ENCODE measurements around the gene PRTN3. TPM values are rescaled to one million over a fixed set of nuclear protein-coding genes. Genes with fewer than 3 reads are reported as not detected.
"Not testable (repeated sequence)": the region's sequence is repeated elsewhere in the genome, so short reads cannot be mapped to it uniquely, and the experiment has no call there.

PRTN3 gene
- total RNA-seq, 1 experiment from 2014 or later = not detected

GRCh38 chr19:887599-887998, 46.8 kb downstream of the PRTN3 start:
- DNase-seq (ENCODE audit: unreplicated experiment) = no peak
- Mint-ChIP-seq H3K36me3 (ENCODE audit: insufficient read depth, unreplicated experiment) (peaks cover 44% of the 10 kb centered on the region), H3K27me3 (ENCODE audit: insufficient read depth, unreplicated experiment) (no peaks in the 10 kb centered on the region), H3K4me3 (ENCODE audit: unreplicated experiment) (no peak overlapping the region), H3K4me1 (ENCODE audit: insufficient read depth, unreplicated experiment) (peaks cover 9% of the 10 kb centered on the region), H3K9me3 (ENCODE audit: unreplicated experiment) (no peaks in the 10 kb centered on the region), H3K27ac (ENCODE audit: low read depth, unreplicated experiment) (no peak overlapping the region)
- POLR2A ChIA-PET = no interaction called here
- CTCF ChIA-PET = no interaction called here
- BruUV-seq (replicated peaks) = no TSS peak
- no peak for TF ChIP-seq CTCF (IDR thresholded peaks at IDR 0.05; ENCODE audit: unreplicated experiment)
- intact Hi-C loops (cut with micrococcal nuclease) = no loop called here

- Mint-ChIP-seq H3K27ac (ENCODE audit: low read depth, unreplicated experiment) (no peak overlapping the region), H3K4me3 (ENCODE audit: unreplicated experiment) (no peak overlapping the region), H3K9me3 (ENCODE audit: unreplicated experiment) (no peaks in the 10 kb centered on the region), H3K36me3 (ENCODE audit: insufficient read depth, unreplicated experiment) (peaks cover 45% of the 10 kb centered on the region), H3K27me3 (ENCODE audit: insufficient read depth, unreplicated experiment) (no peaks in the 10 kb centered on the region), H3K4me1 (ENCODE audit: insufficient read depth, unreplicated experiment) (peaks cover 10% of the 10 kb centered on the region)
- DNase-seq (ENCODE audit: unreplicated experiment) = no peak
- TSS peak; percentile 29 for BruUV-seq (replicated peaks)
- ChIA-PET CTCF (no interaction called here), POLR2A (no interaction called here)
- intact Hi-C loops (cut with micrococcal nuclease) = no loop called here
- TF ChIP-seq CTCF (IDR thresholded peaks at IDR 0.05; ENCODE audit: unreplicated experiment) = no peak
Observed at GRCh38 chr19:888581-889385, 48.0 kb downstream of the PRTN3 start.

GRCh38 chr19:889662-890295, 49.0 kb downstream of the PRTN3 start:
- BruUV-seq (replicated peaks) = no TSS peak
- H3K36me3 Mint-ChIP-seq (ENCODE audit: insufficient read depth, unreplicated experiment) = peaks cover 35% of the 10 kb centered on the region
- TF ChIP-seq CTCF (IDR thresholded peaks at IDR 0.05; ENCODE audit: unreplicated experiment) = no peak
- peaks cover 7% of the 10 kb centered on the region for H3K4me1 Mint-ChIP-seq (ENCODE audit: insufficient read depth, unreplicated experiment)
- no peak overlapping the region for H3K4me3 Mint-ChIP-seq (ENCODE audit: unreplicated experiment)
- H3K9me3 Mint-ChIP-seq (ENCODE audit: unreplicated experiment) = no peaks in the 10 kb centered on the region
- no peaks in the 10 kb centered on the region for H3K27me3 Mint-ChIP-seq (ENCODE audit: insufficient read depth, unreplicated experiment)
- ChIA-PET CTCF (no interaction called here), POLR2A (no interaction called here)
- intact Hi-C loops (cut with micrococcal nuclease) = no loop called here
- no peak overlapping the region for H3K27ac Mint-ChIP-seq (ENCODE audit: low read depth, unreplicated experiment)
- no peak for DNase-seq (ENCODE audit: unreplicated experiment)

- no peak for TF ChIP-seq CTCF (IDR thresholded peaks at IDR 0.05; ENCODE audit: unreplicated experiment)
- ChIA-PET CTCF (no interaction called here), POLR2A (interaction anchor here (0.6 to 0.8 kb wide), 2 partner anchors 17 to 291 kb away, joined by 3 read pairs; no protein-coding TSS in a partner anchor)
- BruUV-seq (replicated peaks) = no TSS peak
- H3K27me3 Mint-ChIP-seq (ENCODE audit: insufficient read depth, unreplicated experiment) = no peaks in the 10 kb centered on the region
- H3K9me3 Mint-ChIP-seq (ENCODE audit: unreplicated experiment) = no peaks in the 10 kb centered on the region
- peak overlapping the region; percentile 82 for H3K4me3 Mint-ChIP-seq (ENCODE audit: unreplicated experiment)
- H3K36me3 Mint-ChIP-seq (ENCODE audit: insufficient read depth, unreplicated experiment) = peaks cover 27% of the 10 kb centered on the region
- no peak for DNase-seq (ENCODE audit: unreplicated experiment)
- H3K27ac Mint-ChIP-seq (ENCODE audit: low read depth, unreplicated experiment) = no peak overlapping the region
- intact Hi-C loops (cut with micrococcal nuclease) = no loop called here
- peaks cover 7% of the 10 kb centered on the region for H3K4me1 Mint-ChIP-seq (ENCODE audit: insufficient read depth, unreplicated experiment)
Observed at GRCh38 chr19:890831-891230, 50.0 kb downstream of the PRTN3 start.

GRCh38 chr19:891421-892200, 50.8 kb downstream of the PRTN3 start:
- H3K27ac Mint-ChIP-seq (ENCODE audit: low read depth, unreplicated experiment) = not testable (repeated sequence)

More at GRCh38 chr19:891421-892200, 50.8 kb downstream of the PRTN3 start:
- H3K4me1 Mint-ChIP-seq (ENCODE audit: insufficient read depth, unreplicated experiment); DNase-seq (ENCODE audit: unreplicated experiment); BruUV-seq (replicated peaks); H3K9me3 Mint-ChIP-seq (ENCODE audit: unreplicated experiment); H3K27me3 Mint-ChIP-seq (ENCODE audit: insufficient read depth, unreplicated experiment); CTCF ChIA-PET; intact Hi-C loops (cut with micrococcal nuclease): not testable (repeated sequence)
- H3K4me3 Mint-ChIP-seq (ENCODE audit: unreplicated experiment) = peak overlapping the region; percentile 82
- POLR2A ChIA-PET = interaction anchor here (0.8 kb wide), 1 partner anchor 18 kb away, joined by 3 read pairs; no protein-coding TSS in a partner anchor
- peaks cover 22% of the 10 kb centered on the region for H3K36me3 Mint-ChIP-seq (ENCODE audit: insufficient read depth, unreplicated experiment)
